GM23338 (cell line): Measurements from ENCODE around the gene RUNX1. TPM values are rescaled to one million over a fixed set of nuclear protein-coding genes. Genes with fewer than 3 reads are reported as not detected.
A peak's percentile ranks its signal among the peaks of the same experiment; 100 is the strongest.

Source experiments
- ATAC-seq: fragments of 200-7000 bp; cut with Tn5 transposase; 3 replicates; pipeline ENCODE4 v1.9.1; 2020
- DNase-seq: peaks from one replicate; pipeline ENCODE4 v3.0.0-alpha.2; 2015; ENCODE audit warnings: low spot score
- H2AFZ ChIP-seq: fragments of 200-600 bp; sonication (generic); 2 replicates; pipeline ENCODE4 v1.8.0; 2016; ENCODE audit warnings: antibody characterized with exemption, mild to moderate bottlenecking, moderate library complexity
- H3F3A ChIP-seq: fragments of 200-600 bp; sonication (generic); replicated peaks from 2 replicates; pipeline ENCODE4 v1.8.0; 2017; ENCODE audit warnings: antibody characterized with exemption, mixed run types, low read depth
- H3K27ac ChIP-seq: fragments of 200-600 bp; sonication (generic); 2 replicates; pipeline ENCODE4 v1.6.1; 2016; ENCODE audit warnings: low read depth
- H3K27me3 ChIP-seq: fragments of 200-600 bp; sonication (generic); 2 replicates; pipeline ENCODE4 v1.8.0; 2016; ENCODE audit warnings: mild to moderate bottlenecking, mixed run types, moderate library complexity; ENCODE audit not compliant: insufficient read depth
- H3K36me3 ChIP-seq: fragments of 200-600 bp; sonication (generic); 2 replicates; pipeline ENCODE4 v1.8.0; 2016; ENCODE audit warnings: mild to moderate bottlenecking; ENCODE audit not compliant: insufficient read depth
- H3K4me1 ChIP-seq: fragments of 200-600 bp; sonication (generic); 2 replicates; pipeline ENCODE4 v1.8.0; 2016; ENCODE audit warnings: mild to moderate bottlenecking, moderate library complexity; ENCODE audit not compliant: insufficient read depth
- H3K4me2 ChIP-seq: fragments of 200-600 bp; sonication (generic); 2 replicates; pipeline ENCODE4 v1.7.1; 2017; ENCODE audit warnings: mixed run types
- H3K4me3 ChIP-seq: fragments of 200-600 bp; sonication (generic); 2 replicates; pipeline ENCODE4 v1.6.1; 2016; ENCODE audit warnings: mixed run types
- H3K79me2 ChIP-seq: fragments of 200-600 bp; sonication (generic); replicated peaks from 2 replicates; pipeline ENCODE4 v1.8.0; 2017; ENCODE audit warnings: mild to moderate bottlenecking; ENCODE audit not compliant: insufficient read depth
- H3K9me2 ChIP-seq: fragments of 200-600 bp; sonication (generic); 2 replicates; pipeline ENCODE4 v1.8.0; 2017; ENCODE audit not compliant: insufficient read depth
- H4K20me1 ChIP-seq: fragments of 200-600 bp; sonication (generic); replicated peaks from 2 replicates; pipeline ENCODE4 v1.8.0; 2017; ENCODE audit warnings: mild to moderate bottlenecking; ENCODE audit not compliant: insufficient read depth
- H3K27ac Mint-ChIP-seq: 2 replicates; pipeline ENCODE4 v1.8.0; 2020; ENCODE audit warnings: inconsistent platforms, mild to moderate bottlenecking, moderate library complexity, mixed read lengths
- H3K27me3 Mint-ChIP-seq: 3 replicates; pipeline ENCODE4 v1.8.0; 2022; ENCODE audit warnings: low read depth, mild to moderate bottlenecking, moderate library complexity, mixed read lengths, inconsistent platforms; ENCODE audit not compliant: insufficient read depth, poor library complexity
- H3K36me3 Mint-ChIP-seq: 3 replicates; pipeline ENCODE4 v1.8.0; 2021; ENCODE audit warnings: low read depth, mild to moderate bottlenecking, inconsistent platforms, moderate library complexity, mixed read lengths
- H3K4me1 Mint-ChIP-seq: 3 replicates; pipeline ENCODE4 v1.8.0; 2020; ENCODE audit warnings: mild to moderate bottlenecking, inconsistent platforms, mixed read lengths
- H3K4me3 Mint-ChIP-seq: 3 replicates; pipeline ENCODE4 v1.8.0; 2021; ENCODE audit warnings: moderate library complexity, mild to moderate bottlenecking, inconsistent platforms, mixed read lengths
- H3K9me3 Mint-ChIP-seq: 3 replicates; pipeline ENCODE4 v1.8.0; 2020; ENCODE audit warnings: moderate library complexity, mild to moderate bottlenecking, inconsistent platforms, mixed read lengths
- EZH2 ChIP-seq: fragments of 200-600 bp; sonication (generic); IDR thresholded peaks from one replicate; pipeline ENCODE4 v1.8.0; 2017; ENCODE audit warnings: antibody characterized with exemption, mild to moderate bottlenecking, low read depth; ENCODE audit not compliant: unreplicated experiment
- NANOG ChIP-seq: IDR thresholded peaks from 2 replicates; pipeline ENCODE4 v1.6.1; 2016; ENCODE audit warnings: antibody characterized with exemption, borderline replicate concordance
- polyA plus RNA-seq: library from polyadenylated mRNA; unstranded; fragments of >200 nt; fragmentation: Nextera tagmentation; extraction: Ambion mirVana; gene quantifications from 2 replicates; pipeline ENCODE4 v1.2.1, GENCODE V29; 2016
- total RNA-seq: library from RNA; depleted of rRNA; stranded (reverse); fragments of >200 nt; shearing (Covaris generic); gene quantifications from 2 replicates; pipeline ENCODE4 v1.2.3, GENCODE V29; 2014
- TF ChIP-seq, protein P1 (sequence below): IDR thresholded peaks from 2 replicates; pipeline ENCODE4 v1.6.1; 2016; ENCODE audit warnings: antibody characterized with exemption
- TF ChIP-seq, protein P2 (sequence below), 2 experiments: fragments of 200-600 bp in 1 of 2; sonication (generic) in 1 of 2; conservative IDR thresholded peaks; 2 replicates each; pipeline versions ENCODE4 v1.5.1 to v1.6.1; 2016 to 2017; ENCODE audit warnings: antibody characterized with exemption in 2 of 2, low read depth in 2 of 2, mild to moderate bottlenecking in 2 of 2, moderate library complexity in 1 of 2
- TF ChIP-seq, protein P3 (sequence below): fragments of 250-450 bp; sonication (Bioruptor Pico); IDR thresholded peaks from 2 replicates; pipeline ENCODE4 v1.5.0; 2020; ENCODE audit warnings: mild to moderate bottlenecking, moderate library complexity

Gene RUNX1
- total and polyA plus RNA-seq, 2 experiments from 2014 or later: 0.29 to 1.1 TPM

DNA sequence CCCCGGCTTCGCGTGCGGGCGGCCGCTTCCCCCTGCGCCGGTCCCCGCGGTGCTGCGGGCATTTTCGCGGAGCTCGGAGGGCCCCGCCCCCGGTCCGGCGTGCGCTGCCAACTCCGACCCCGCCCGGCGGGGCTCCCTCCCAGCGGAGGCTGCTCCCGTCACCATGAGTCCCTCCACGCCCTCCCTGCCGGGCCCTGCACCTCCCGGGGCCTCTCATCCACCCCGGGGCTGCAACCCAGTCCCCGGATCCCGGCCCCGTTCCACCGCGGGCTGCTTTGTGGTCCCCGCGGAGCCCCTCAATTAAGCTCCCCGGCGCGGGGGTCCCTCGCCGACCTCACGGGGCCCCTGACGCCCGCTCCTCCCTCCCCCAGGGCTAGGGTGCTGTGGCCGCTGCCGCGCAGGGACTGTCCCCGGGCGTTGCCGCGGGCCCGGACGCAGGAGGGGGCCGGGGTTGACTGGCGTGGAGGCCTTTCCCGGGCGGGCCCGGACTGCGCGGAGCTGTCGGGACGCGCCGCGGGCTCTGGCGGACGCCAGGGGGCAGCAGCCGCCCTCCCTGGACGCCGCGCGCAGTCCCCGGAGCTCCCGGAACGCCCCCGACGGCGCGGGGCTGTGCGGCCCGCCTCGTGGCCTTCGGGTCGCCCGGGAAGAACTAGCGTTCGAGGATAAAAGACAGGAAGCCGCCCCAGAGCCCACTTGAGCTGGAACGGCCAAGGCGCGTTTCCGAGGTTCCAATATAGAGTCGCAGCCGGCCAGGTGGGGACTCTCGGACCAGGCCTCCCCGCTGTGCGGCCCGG lies 159.2 kb downstream of the RUNX1 start:
- peaks cover 18% of the 10 kb centered on the region for H3F3A ChIP-seq
- peak overlapping the region; percentile 80 for H3K4me2 ChIP-seq
- Mint-ChIP-seq H3K36me3 (no peaks in the 10 kb centered on the region; the same call in 2 of the 3 replicates), H3K4me3 (peak overlapping the region; percentile 71), H3K9me3 (peaks cover 3% of the 10 kb centered on the region; the same call in 1 of the 3 replicates), H3K4me1 (peaks cover 30% of the 10 kb centered on the region), H3K27ac (no peak overlapping the region), H3K27me3 (peaks cover 64% of the 10 kb centered on the region)
- TF ChIP-seq, protein P1, sequence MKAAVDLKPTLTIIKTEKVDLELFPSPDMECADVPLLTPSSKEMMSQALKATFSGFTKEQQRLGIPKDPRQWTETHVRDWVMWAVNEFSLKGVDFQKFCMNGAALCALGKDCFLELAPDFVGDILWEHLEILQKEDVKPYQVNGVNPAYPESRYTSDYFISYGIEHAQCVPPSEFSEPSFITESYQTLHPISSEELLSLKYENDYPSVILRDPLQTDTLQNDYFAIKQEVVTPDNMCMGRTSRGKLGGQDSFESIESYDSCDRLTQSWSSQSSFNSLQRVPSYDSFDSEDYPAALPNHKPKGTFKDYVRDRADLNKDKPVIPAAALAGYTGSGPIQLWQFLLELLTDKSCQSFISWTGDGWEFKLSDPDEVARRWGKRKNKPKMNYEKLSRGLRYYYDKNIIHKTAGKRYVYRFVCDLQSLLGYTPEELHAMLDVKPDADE: no peak
- TF ChIP-seq, protein P2, sequence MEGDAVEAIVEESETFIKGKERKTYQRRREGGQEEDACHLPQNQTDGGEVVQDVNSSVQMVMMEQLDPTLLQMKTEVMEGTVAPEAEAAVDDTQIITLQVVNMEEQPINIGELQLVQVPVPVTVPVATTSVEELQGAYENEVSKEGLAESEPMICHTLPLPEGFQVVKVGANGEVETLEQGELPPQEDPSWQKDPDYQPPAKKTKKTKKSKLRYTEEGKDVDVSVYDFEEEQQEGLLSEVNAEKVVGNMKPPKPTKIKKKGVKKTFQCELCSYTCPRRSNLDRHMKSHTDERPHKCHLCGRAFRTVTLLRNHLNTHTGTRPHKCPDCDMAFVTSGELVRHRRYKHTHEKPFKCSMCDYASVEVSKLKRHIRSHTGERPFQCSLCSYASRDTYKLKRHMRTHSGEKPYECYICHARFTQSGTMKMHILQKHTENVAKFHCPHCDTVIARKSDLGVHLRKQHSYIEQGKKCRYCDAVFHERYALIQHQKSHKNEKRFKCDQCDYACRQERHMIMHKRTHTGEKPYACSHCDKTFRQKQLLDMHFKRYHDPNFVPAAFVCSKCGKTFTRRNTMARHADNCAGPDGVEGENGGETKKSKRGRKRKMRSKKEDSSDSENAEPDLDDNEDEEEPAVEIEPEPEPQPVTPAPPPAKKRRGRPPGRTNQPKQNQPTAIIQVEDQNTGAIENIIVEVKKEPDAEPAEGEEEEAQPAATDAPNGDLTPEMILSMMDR (conservative IDR thresholded peaks at IDR 0.05; ENCODE audit: low read depth in 2 of 2): peak; percentile 43 to 68
- no peak for TF ChIP-seq EZH2
- H2AFZ ChIP-seq: peak overlapping the region; percentile 98
- peaks cover 94% of the 10 kb centered on the region for H3K27me3 ChIP-seq
- H4K20me1 ChIP-seq: peaks cover 4% of the 10 kb centered on the region; the same call in 1 of the 2 replicates
- H3K79me2 ChIP-seq: no peaks in the 10 kb centered on the region
- peak; percentile 49 for ATAC-seq
- H3K36me3 ChIP-seq: no peaks in the 10 kb centered on the region
- no peak overlapping the region for H3K27ac ChIP-seq
- H3K4me1 ChIP-seq: peaks cover 28% of the 10 kb centered on the region
- H3K9me2 ChIP-seq: no peaks in the 10 kb centered on the region
- H3K4me3 ChIP-seq: peak overlapping the region; percentile 67
- DNase-seq: peak; percentile 76

DNA sequence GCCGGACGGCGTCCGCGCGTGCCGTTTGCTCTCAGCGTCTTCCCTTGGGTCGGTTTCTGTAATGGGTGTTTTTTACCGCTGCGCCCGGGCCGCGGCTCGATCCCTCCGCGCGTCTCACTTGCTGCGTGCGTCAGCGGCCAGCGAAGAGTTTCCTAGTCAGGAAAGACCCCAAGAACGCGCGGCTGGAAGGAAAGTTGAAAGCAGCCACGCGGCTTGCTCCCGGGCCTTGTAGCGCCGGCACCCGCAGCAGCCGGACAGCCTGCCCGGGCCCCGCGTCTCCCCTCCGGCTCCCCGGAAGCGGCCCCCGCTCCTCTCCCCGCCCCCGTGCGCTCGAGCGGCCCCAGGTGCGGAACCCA lies 159.8 kb downstream of the RUNX1 start:
- H3K4me3 Mint-ChIP-seq: peak overlapping the region; percentile 79
- Histone ChIP-seq H3K79me2 (no peaks in the 10 kb centered on the region), H4K20me1 (peaks cover 9% of the 10 kb centered on the region; the same call in 1 of the 2 replicates), H3K4me2 (peak overlapping the region; percentile 80), H2AFZ (peak overlapping the region; percentile 84), H3K9me2 (no peaks in the 10 kb centered on the region), H3K4me1 (peaks cover 31% of the 10 kb centered on the region), H3F3A (peaks cover 18% of the 10 kb centered on the region), H3K27me3 (peaks cover 95% of the 10 kb centered on the region), H3K27ac (no peak overlapping the region), H3K4me3 (peak overlapping the region; percentile 67), H3K36me3 (no peaks in the 10 kb centered on the region)
- peaks cover 3% of the 10 kb centered on the region; the same call in 1 of the 3 replicates for H3K9me3 Mint-ChIP-seq
- no peaks in the 10 kb centered on the region; the same call in 2 of the 3 replicates for H3K36me3 Mint-ChIP-seq
- H3K4me1 Mint-ChIP-seq: peaks cover 30% of the 10 kb centered on the region
- peaks cover 69% of the 10 kb centered on the region for H3K27me3 Mint-ChIP-seq
- ATAC-seq: no peak; the same call in 2 of the 3 replicates
- no peak overlapping the region for H3K27ac Mint-ChIP-seq
- peak; percentile 46 for DNase-seq
- no peak for TF ChIP-seq EZH2
- no peak for TF ChIP-seq NANOG
- TF ChIP-seq, protein P3, sequence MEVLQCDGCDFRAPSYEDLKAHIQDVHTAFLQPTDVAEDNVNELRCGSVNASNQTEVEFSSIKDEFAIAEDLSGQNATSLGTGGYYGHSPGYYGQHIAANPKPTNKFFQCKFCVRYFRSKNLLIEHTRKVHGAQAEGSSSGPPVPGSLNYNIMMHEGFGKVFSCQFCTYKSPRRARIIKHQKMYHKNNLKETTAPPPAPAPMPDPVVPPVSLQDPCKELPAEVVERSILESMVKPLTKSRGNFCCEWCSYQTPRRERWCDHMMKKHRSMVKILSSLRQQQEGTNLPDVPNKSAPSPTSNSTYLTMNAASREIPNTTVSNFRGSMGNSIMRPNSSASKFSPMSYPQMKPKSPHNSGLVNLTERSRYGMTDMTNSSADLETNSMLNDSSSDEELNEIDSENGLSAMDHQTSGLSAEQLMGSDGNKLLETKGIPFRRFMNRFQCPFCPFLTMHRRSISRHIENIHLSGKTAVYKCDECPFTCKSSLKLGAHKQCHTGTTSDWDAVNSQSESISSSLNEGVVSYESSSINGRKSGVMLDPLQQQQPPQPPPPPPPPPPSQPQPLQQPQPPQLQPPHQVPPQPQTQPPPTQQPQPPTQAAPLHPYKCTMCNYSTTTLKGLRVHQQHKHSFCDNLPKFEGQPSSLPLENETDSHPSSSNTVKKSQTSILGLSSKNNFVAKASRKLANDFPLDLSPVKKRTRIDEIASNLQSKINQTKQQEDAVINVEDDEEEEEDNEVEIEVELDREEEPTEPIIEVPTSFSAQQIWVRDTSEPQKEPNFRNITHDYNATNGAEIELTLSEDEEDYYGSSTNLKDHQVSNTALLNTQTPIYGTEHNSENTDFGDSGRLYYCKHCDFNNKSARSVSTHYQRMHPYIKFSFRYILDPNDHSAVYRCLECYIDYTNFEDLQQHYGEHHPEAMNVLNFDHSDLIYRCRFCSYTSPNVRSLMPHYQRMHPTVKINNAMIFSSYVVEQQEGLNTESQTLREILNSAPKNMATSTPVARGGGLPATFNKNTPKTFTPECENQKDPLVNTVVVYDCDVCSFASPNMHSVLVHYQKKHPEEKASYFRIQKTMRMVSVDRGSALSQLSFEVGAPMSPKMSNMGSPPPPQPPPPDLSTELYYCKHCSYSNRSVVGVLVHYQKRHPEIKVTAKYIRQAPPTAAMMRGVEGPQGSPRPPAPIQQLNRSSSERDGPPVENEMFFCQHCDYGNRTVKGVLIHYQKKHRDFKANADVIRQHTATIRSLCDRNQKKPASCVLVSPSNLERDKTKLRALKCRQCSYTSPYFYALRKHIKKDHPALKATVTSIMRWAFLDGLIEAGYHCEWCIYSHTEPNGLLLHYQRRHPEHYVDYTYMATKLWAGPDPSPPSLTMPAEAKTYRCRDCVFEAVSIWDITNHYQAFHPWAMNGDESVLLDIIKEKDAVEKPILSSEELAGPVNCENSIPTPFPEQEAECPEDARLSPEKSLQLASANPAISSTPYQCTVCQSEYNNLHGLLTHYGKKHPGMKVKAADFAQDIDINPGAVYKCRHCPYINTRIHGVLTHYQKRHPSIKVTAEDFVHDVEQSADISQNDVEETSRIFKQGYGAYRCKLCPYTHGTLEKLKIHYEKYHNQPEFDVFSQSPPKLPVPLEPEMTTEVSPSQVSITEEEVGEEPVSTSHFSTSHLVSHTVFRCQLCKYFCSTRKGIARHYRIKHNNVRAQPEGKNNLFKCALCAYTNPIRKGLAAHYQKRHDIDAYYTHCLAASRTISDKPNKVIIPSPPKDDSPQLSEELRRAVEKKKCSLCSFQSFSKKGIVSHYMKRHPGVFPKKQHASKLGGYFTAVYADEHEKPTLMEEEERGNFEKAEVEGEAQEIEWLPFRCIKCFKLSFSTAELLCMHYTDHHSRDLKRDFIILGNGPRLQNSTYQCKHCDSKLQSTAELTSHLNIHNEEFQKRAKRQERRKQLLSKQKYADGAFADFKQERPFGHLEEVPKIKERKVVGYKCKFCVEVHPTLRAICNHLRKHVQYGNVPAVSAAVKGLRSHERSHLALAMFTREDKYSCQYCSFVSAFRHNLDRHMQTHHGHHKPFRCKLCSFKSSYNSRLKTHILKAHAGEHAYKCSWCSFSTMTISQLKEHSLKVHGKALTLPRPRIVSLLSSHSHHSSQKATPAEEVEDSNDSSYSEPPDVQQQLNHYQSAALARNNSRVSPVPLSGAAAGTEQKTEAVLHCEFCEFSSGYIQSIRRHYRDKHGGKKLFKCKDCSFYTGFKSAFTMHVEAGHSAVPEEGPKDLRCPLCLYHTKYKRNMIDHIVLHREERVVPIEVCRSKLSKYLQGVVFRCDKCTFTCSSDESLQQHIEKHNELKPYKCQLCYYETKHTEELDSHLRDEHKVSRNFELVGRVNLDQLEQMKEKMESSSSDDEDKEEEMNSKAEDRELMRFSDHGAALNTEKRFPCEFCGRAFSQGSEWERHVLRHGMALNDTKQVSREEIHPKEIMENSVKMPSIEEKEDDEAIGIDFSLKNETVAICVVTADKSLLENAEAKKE (CRISPR knock-in tag): no peak
- TF ChIP-seq, protein P2 (conservative IDR thresholded peaks at IDR 0.05; ENCODE audit: low read depth in 2 of 2): no peak
